Measurements from ENCODE around the gene NID2.

Gene NID2

DNA sequence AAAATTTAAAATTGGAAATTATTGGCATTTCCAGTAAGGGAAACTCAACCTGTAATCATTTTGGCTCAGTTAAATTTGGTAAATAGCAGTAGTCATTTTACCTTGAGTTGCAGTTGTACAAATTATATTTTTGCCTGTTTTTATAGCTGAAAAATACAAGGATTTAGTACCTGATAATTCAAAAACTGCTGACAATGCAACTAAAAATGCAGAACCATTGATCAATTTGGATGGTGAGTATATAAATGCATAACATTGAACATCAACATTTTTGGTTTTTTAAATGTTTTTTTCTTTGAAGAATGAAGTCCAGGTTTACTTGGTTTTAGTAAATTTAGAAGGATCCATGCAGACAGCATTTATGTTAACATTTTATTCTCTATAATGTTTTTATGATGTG, 70.5 kb downstream of the NID2 start:
- DNase-seq (ENCODE audit: low read depth), result no peak

DNA sequence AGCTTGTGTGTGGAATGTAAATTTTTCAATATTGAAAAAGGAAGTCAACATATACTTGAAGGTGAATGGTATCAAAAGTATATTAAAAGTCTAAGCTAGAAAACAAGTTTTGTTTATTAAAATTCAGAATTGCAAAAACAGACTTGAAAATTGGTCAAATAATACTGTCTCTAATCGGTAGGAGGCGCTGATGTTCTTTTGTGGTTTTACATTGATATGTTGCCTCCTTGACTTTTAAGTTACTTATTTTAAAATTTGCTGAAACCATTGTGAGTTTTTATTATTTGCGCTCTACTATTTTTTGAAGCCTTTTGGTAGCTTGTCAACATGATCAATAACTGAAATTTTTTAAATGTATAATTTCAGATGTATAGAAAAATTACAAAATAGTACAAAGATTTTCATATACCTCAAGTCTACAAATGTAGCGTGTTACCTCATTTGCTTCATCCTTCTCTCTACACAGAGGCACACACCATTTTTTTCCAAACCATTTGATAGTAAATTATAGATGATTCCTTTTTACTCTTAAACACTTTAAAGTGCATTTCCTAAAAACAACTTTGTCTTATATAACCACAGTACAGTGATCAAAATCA, 72.6 kb downstream of the NID2 start:
- DNase-seq (ENCODE audit: low read depth), result no peak

DNA sequence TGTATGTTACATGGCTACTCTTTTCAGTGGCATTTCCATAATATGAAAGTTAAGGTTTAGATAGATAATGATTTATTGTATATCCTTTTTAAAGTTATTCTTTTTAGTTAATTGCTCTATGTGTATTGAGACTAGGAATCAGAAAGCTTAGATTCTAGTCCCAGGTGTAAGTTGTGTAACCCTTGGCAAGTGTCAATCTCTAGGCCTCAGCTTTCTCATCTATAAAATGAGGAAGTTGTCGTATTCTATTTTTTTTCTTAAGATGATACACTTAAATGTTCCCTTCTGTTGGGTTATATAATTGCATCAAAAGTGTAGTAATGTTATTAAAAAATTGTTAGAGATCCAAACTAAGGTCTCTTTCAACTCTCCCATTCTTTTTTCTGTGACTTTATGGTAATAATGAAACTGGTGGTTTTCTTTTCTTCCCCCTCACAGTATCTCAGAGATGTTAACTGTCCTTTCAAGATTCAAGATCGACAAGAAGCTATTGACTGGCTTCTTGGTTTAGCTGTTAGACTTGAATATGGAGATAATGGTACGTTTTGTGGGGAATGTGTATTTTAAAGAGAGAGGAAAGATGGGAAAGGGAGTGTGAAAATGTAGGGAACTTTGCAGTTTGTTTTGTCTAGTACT, 75.5 kb downstream of the NID2 start:
- no peak for DNase-seq (ENCODE audit: low read depth)

DNA sequence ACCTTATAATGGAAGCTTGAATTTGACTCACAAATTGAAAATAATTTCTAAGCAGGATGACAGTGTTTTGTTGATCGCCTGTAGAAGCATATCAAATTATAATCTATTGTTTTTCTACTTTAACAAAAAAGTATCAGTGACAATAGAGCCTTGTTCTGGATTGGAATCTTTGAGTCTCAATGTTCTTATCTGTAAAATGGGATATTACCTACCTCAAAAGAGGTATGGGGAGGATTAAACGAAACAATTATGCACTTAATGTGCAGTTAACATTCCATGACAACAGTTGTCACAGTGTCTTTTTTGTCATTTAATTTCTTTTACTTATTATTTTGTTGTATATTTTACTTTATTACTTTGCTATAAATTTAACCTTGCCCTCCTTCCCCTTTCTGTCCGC, 78.4 kb downstream of the NID2 start:
- no peak for DNase-seq (ENCODE audit: low read depth)

DNA sequence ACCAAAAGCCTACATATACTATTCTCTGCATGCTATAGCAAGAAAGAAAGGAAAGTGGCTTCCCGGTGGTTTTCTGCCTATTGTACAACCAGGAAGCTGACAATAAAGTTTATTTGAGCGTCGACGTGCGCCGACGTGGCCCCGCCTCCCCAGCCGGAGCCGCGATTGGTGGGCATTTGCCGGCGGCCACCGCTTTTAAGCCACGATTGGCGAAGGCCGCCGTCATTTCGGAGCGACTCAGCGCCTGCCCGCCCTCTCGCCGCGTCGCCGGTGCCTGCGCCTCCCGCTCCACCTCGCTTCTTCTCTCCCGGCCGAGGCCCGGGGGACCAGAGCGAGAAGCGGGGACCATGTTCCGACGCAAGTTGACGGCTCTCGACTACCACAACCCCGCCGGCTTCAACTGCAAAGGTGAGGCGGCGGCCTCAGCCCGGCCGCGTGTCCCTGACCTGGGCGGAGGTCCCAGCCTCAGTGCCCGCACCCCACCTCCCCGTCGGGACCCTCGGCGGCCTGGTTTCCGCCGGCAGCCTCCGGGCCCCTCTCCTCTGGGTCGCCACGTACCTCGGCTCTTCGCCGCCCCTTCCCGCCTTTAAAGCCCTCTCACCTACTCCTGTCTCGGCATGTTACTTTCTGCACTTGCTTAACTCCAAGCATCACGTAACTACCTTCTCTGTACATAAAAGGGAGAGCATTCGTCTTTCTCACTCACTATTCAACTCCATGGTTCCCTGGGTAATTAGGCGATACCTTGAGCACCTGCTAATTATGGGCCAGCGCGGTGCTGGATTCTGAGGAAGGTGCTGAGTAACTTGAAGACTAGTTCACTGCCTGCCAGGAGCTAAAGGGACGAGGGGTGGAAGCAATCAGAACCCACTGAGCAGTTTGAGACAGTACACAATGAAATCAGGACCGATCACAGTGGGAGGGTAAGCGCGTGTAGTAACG, 79.3 kb downstream of the NID2 start, which contains the start of gene RTRAF:
TSS of gene RTRAF (plus strand) at position 254 of the 942 bp plus-strand sequence. CDS start at position 348, 94 bp downstream.
- DNase-seq (ENCODE audit: low read depth), result peak; percentile 80

DNA sequence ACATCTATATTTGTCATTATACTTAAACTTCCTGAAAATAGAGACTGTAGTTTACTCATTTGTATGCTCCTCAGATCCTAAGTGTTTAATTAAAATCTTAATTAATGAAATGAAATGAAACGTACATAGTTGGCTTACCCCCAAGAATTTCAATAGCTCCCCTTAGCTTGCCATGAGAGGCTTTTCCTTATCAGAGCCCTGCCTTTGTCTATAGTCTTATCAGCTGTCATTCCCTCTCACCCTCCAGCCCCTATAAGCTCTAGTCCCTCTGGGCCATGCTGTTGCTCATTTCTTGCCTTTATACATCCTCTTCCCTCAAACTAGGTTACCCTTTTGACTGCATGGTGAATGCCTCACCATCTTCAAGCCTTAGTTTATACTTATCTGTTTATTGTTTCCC, 80.6 kb downstream of the NID2 start:
- no peak for DNase-seq (ENCODE audit: low read depth)

DNA sequence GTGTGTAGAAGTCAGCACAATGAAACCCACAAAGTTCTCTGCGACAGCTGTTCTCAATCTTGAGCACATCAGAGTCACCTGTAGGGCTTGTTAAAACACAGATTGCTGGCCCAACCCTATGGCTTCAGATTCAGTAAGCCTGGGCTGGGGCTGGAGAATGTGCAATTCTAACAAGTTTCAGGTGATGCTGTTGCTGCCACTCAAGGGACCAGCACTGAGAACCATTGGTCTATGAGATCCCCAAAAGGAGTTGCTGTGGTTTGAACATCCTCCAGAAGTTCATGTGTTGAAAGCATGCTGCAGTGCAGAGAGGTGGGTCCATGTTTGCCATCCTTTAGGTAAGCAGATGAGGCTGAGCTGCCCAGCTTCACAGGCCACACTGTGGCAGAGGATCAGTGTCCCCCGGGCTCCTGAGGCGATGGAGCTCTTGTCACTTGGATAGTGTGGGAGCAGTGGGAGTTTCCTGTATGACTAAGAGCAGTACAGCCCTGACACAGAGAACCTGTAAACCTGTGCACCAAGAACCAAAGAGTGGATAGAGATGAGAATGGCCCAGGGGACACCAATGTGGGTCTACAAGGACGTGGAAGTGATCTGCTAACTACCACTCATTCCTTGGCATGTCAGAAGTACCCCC, 87.5 kb downstream of the NID2 start:
- no peak for DNase-seq (ENCODE audit: low read depth)

DNA sequence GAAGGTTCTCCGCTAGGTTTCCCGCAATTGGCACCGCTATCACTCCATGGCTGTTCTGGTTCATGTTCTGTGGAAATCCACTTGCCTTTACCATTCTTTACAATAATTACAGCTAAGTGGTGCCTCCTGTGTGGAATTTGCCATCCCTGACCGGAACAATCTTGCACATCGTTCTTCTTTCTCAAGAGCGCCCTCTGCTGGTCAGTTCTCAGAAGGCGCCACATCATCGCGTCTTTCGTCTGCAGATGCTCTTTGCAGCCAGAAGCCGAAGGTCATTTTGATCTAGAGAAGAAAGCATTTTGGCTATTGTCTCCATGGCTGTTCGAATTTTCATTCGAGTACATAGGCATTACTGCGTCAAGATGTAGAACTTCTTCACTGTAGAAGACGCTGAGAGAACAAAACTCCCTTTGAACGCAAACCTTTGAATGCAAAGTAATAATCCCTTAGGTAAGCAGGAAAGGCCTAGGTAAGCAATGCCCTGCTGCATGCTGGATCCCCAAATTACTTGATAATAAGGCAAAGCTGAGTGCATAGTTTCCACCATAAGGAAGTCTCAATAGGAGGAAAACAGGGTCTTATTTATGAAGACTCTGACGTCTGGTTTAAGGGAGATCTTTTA, 89.7 kb downstream of the NID2 start:
- DNase-seq (ENCODE audit: low read depth), result peak; percentile 86

DNA sequence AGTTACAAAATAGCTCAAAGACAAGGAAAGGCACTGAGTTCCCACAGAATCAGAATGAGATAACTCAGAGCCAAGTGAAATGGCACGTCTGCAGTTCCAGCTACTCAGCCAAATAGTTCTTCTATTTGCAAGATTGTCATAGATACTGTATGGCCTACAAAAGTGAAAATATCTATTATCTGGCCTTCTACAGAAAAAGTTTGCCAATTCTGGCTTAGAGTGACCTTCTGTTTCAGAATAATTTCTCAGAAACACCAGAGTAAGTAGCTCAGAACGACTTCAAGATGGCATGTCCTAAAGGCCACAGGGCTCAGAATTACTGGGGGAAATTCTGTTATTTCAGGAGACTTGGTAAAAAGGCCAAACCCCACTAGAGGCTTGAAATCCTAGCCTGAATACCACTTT, 90.2 kb downstream of the NID2 start:
- no peak for DNase-seq (ENCODE audit: low read depth)

DNA sequence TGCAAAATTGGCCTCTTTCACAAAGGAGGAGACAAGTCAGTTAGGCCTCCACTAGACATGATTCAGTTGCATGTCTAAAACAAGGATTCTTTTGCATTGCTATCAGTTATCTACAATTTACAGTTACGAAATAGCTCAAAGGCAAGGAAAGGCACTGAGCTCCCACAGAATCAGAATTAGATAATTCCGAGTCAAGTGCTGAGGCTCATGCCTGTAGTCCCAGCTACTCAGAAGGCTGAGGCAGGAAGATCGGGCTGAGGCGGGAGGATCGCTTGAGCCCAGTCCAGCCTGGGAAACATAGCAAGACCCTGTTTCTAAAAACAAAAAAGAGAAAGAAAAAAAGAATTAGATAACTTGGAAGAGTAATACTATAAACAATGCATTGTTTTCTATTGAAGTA, 91.8 kb downstream of the NID2 start:
- DNase-seq (ENCODE audit: low read depth), result no peak

DNA sequence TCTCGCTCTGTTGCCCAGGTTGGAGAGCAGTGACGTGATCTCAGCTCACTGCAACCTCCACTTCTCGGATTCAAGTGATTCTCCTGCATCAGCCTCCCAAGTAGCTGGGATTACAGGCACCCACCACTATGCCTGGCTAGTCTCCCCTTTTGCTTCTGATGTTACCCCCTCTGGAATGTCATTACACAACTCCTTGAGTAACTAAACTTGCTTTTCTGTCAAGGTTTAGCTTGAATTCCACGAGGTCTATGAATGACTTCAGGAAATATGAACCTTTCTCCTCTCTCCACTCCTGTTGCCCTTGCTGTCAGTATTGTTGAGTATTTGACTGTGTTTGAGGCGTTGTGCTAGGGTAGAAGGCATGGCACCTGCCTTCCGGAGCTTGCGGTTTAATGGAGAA, 96.3 kb downstream of the NID2 start:
- no peak for DNase-seq (ENCODE audit: low read depth)

DNA sequence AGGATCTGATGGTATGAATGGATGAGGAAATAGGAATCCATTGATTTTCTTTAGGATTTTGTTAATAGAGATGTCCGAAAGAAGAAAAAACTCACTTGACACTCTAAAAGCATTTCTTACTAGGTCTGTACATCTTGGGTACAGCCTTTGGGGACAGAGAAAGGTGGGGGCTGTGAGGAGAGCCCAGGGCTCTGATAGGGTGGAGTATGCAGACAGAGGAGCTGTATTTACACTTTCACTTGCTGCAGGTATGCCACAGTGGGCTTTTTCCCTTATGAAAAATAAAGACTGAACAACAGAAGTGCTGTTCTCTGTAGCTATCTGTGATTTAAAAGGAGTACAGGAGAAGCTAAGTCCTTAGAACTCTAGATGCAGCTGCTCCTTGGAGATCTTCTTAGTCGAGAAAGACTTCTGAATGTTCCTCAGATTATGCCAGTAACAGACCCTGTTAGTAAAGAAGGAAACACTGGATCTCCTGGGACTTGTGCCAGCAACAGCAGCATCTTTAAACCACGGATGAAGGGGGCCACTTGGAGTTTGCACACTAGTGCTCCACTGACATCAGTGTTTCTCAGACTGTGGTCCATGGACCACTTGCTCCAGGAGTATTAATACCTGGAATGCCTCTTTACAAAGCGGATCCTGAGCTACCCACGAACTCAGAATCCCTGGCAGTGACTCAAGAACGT, 98.9 kb downstream of the NID2 start:
- DNase-seq (ENCODE audit: low read depth), result no peak

DNA sequence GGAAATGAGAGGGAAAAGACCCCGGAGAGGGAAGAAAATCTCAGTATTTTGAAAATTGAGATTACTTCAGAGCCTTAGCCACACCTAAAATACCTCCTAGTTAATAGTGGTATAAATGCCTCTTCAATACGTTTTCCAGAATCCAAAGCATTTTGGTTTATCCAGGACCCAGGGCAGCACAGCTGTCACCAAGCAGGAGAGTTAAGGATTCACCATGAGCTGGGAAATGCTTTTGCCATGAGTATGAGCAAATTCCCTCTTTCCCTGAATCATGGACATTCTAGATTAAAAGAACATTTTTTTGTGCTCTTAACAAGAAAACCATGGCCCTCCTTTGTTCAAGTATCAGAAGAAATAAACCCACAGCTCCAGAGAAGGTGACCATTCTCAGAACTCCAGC, 101.3 kb downstream of the NID2 start:
- no peak for DNase-seq (ENCODE audit: low read depth)

DNA sequence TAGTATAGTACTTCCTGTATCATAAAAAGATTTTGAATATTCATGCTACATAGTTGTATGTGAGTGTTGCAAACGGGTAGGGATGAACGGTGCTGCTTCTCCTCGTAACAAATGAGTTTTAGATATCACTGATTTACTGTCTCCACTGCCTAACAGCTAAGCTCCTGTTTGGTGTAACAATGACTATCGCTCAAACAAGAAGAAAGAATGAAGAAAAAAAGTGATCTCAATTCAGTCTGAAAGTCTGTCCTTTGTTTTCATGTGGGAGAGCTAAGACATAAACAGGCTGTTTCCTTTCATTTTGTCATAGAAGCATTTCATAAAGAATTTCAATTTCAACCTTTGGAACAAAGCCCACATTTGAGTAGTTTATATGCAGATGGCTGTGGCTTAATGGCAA, 105.6 kb downstream of the NID2 start:
- no peak for DNase-seq (ENCODE audit: low read depth)

DNA sequence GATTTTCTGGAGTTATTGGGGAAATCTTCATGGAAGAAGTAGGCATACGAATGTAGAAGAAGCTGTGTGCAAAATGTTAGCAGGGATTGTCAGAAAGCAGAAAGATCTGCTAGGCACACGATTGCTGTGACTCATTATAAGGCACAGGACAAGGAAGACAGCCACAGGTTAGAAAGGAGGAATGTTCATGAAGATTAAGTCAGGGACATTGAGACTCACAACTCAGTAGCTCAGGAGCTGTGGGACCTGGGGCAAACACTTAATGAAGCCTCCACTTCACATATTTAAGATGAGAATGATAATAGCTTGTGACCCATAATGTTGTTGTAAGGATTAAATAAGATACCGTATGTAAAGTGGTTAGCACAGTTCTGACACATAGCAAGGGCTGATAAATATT, 106.1 kb downstream of the NID2 start:
- no peak for DNase-seq (ENCODE audit: low read depth)

DNA sequence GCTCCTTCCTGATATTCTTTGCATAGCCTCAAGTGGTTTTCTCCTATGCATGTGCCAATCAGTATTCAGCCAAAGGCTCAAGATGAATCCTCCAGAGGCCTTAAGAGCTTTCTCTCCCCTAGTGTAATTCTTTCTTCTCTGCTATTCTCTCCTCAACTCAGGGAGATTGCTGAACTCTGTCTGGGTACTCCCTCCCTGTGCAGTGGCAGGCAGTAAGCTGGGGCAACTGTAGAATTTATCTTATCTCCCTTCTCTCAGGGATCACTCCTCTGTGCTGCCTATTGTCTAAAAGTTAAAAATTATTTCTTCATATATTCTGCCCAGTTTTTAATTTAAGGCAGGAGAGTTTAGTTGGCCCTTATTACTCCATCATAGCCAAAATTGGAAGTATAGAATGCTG, 108.0 kb downstream of the NID2 start:
- DNase-seq (ENCODE audit: low read depth), result no peak

DNA sequence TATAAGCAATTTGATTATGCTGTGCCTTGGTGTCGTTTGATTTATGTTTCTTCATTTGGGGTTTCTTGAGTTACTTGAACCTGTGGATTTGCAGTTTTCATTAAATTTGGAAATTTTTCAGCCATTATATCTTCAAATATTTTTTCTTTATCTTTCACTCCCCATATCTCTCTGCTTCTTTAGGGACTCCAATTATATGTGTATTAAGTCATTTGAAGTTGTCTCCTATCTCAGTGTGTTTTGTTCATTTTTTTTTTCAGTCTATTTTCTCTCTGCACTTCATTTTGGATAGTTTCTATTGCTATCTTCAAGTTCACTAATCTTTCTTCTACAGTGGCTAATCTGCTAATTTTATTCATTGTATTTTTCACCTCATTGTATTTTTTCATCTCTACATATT, 108.9 kb downstream of the NID2 start:
- no peak for DNase-seq (ENCODE audit: low read depth)

DNA sequence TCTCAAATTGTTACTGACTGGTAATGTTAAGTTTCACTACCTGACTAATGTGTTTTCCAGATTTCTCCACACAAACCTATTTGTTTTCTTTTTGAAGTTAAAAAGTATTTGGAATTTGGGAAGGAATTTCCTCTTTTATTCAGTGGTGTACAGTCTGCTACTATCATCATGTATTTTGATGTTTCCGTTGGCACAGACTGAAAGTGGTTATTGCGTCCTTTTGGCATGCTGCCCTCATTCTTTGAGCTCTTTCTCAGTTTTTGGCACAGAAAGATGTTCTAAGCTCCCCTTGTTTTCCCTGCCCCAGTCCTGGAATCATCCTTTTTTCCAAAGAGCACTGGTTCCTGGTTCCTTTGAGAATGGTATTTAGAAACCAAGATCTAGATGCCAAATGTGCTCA, 110.9 kb downstream of the NID2 start:
- DNase-seq (ENCODE audit: low read depth), result no peak

All from stimulated activated CD8-positive, alpha-beta memory T cell treated with anti-CD3 and anti-CD28 coated beads, Interleukin-15, amount 100 ng/mL, for 24 hours (primary cell).